Sigmoid colon (tissue), 3 donors: ENCODE measurements around the gene KIRREL3.

Experiments
- POLR2A ChIP-seq, 2 donors: fragments of 450-650 bp; IDR thresholded peaks; one replicate each; pipeline ENCODE4 v1.6.1; 2016; ENCODE audit warnings: antibody characterized with exemption in 2 of 2, mild to moderate bottlenecking in 2 of 2, moderate library complexity in 2 of 2
- TF ChIP-seq, protein P1 (sequence below), 4 experiments: fragments of 450-650 bp in 3 of 4; fragments of 200-600 bp in 1 of 4; IDR thresholded peaks; one replicate each; pipeline ENCODE4 v1.5.1; 2016 to 2019; ENCODE audit warnings: antibody characterized with exemption in 4 of 4, mild to moderate bottlenecking in 3 of 4, moderate library complexity in 2 of 4

DNA sequence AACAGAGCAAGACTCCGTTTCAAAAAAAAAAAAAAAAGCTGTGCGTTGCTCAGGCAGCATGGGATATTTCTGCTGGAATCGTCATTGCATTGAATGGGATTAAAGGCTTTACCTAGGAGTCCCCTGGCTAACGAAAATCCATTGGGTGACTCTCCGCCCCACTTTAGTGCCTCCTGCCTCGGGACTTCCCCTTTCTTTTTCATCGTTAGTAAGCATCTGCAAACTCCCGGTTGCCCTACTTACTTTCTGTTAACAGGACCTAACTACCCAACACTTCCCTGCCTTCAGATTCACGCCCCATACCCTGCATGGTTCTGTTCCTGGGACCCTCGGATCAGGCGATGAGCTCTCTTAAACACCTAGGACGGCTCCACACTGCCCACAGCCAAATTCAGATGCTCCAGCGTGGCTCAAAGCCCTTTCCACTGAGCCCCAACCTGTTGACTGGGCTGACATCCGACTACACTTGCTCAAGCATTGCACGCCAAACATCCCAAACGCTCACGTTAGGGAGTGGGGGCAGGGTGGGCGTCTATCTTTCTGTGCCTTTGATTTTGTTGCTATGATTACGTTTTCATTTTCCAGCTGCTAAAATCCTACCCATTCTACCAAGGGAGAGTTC lies 501.3 kb downstream of the KIRREL3 start:
- TF ChIP-seq, protein P1, sequence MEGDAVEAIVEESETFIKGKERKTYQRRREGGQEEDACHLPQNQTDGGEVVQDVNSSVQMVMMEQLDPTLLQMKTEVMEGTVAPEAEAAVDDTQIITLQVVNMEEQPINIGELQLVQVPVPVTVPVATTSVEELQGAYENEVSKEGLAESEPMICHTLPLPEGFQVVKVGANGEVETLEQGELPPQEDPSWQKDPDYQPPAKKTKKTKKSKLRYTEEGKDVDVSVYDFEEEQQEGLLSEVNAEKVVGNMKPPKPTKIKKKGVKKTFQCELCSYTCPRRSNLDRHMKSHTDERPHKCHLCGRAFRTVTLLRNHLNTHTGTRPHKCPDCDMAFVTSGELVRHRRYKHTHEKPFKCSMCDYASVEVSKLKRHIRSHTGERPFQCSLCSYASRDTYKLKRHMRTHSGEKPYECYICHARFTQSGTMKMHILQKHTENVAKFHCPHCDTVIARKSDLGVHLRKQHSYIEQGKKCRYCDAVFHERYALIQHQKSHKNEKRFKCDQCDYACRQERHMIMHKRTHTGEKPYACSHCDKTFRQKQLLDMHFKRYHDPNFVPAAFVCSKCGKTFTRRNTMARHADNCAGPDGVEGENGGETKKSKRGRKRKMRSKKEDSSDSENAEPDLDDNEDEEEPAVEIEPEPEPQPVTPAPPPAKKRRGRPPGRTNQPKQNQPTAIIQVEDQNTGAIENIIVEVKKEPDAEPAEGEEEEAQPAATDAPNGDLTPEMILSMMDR (IDR thresholded peaks at IDR 0.05): no peak
- TF ChIP-seq POLR2A (IDR thresholded peaks at IDR 0.05): no peak
